Measurements from ENCODE around the gene ROBO4. TPM values are rescaled to one million over a fixed set of nuclear protein-coding genes. Genes with fewer than 3 reads are reported as not detected.
A peak's percentile ranks its signal among the peaks of the same experiment; 100 is the strongest.

The ROBO4 gene
- total and polyA plus RNA-seq, 2 of the 13 experiments (the other 11 are each of a cell fraction or from before 2014, with no cell fraction given) = 0.07 to 1.1 TPM

DNA sequence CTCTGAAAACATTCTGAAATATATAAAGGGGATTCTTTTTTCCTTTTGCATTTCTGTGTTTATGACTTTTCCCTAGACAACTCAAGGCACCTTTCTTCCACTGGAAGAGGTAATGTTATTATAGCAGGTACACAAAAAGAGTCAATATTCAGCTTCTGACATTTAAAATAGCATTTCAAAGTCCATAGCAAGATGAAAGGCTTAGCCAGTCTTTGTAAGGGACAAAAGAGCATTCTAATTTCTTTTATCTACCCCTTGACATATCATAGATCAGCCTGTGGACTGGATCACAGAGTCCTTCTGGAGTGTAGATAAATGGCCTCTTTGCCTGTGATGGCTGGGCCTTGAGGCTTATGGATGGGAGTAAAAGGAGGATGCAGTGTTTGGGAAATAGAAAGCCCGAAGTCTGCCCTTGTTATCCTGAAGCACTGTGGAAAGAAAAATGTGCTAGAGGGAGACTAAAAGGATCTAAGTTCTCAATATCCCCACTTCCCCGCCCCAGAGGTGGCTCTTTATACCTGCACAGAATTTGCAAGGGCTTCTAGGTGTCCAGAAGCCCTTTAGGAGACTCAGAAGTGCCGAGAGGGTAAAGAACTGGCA, 39.8 kb upstream of the ROBO4 start (continued):
- TF ChIP-seq, protein P1, sequence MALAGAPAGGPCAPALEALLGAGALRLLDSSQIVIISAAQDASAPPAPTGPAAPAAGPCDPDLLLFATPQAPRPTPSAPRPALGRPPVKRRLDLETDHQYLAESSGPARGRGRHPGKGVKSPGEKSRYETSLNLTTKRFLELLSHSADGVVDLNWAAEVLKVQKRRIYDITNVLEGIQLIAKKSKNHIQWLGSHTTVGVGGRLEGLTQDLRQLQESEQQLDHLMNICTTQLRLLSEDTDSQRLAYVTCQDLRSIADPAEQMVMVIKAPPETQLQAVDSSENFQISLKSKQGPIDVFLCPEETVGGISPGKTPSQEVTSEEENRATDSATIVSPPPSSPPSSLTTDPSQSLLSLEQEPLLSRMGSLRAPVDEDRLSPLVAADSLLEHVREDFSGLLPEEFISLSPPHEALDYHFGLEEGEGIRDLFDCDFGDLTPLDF (CRISPR knock-in tag; IDR thresholded peaks at IDR 0.05) = no peak
- TF ChIP-seq ZNF703 (CRISPR knock-in tag; IDR thresholded peaks at IDR 0.05; ENCODE audit: borderline replicate concordance) = no peak
- TF ChIP-seq THAP7 (CRISPR knock-in tag; IDR thresholded peaks at IDR 0.05) = no peak
- TF ChIP-seq NBN (conservative IDR thresholded peaks at IDR 0.05) = no peak
- TF ChIP-seq ZNF12 (CRISPR knock-in tag; IDR thresholded peaks at IDR 0.05) = no peak
- TF ChIP-seq TRAFD1 (CRISPR knock-in tag; IDR thresholded peaks at IDR 0.05; ENCODE audit: borderline replicate concordance) = no peak
- TF ChIP-seq, protein P2, sequence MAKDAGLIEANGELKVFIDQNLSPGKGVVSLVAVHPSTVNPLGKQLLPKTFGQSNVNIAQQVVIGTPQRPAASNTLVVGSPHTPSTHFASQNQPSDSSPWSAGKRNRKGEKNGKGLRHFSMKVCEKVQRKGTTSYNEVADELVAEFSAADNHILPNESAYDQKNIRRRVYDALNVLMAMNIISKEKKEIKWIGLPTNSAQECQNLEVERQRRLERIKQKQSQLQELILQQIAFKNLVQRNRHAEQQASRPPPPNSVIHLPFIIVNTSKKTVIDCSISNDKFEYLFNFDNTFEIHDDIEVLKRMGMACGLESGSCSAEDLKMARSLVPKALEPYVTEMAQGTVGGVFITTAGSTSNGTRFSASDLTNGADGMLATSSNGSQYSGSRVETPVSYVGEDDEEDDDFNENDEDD (CRISPR knock-in tag; IDR thresholded peaks at IDR 0.05; ENCODE audit: borderline replicate concordance) = no peak
- TF ChIP-seq PHF21A (CRISPR knock-in tag; IDR thresholded peaks at IDR 0.05) = peak; percentile 36; the same call in 1 of the 2 replicates
- TF ChIP-seq, protein P3, sequence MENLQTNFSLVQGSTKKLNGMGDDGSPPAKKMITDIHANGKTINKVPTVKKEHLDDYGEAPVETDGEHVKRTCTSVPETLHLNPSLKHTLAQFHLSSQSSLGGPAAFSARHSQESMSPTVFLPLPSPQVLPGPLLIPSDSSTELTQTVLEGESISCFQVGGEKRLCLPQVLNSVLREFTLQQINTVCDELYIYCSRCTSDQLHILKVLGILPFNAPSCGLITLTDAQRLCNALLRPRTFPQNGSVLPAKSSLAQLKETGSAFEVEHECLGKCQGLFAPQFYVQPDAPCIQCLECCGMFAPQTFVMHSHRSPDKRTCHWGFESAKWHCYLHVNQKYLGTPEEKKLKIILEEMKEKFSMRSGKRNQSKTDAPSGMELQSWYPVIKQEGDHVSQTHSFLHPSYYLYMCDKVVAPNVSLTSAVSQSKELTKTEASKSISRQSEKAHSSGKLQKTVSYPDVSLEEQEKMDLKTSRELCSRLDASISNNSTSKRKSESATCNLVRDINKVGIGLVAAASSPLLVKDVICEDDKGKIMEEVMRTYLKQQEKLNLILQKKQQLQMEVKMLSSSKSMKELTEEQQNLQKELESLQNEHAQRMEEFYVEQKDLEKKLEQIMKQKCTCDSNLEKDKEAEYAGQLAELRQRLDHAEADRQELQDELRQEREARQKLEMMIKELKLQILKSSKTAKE (CRISPR knock-in tag; IDR thresholded peaks at IDR 0.05; ENCODE audit: borderline replicate concordance) = no peak
- no peak for TF ChIP-seq HOXA7 (CRISPR knock-in tag; IDR thresholded peaks at IDR 0.05)
- TF ChIP-seq SPEN (CRISPR knock-in tag; IDR thresholded peaks at IDR 0.05; ENCODE audit: low read depth) = no peak
- TF ChIP-seq, protein P4, sequence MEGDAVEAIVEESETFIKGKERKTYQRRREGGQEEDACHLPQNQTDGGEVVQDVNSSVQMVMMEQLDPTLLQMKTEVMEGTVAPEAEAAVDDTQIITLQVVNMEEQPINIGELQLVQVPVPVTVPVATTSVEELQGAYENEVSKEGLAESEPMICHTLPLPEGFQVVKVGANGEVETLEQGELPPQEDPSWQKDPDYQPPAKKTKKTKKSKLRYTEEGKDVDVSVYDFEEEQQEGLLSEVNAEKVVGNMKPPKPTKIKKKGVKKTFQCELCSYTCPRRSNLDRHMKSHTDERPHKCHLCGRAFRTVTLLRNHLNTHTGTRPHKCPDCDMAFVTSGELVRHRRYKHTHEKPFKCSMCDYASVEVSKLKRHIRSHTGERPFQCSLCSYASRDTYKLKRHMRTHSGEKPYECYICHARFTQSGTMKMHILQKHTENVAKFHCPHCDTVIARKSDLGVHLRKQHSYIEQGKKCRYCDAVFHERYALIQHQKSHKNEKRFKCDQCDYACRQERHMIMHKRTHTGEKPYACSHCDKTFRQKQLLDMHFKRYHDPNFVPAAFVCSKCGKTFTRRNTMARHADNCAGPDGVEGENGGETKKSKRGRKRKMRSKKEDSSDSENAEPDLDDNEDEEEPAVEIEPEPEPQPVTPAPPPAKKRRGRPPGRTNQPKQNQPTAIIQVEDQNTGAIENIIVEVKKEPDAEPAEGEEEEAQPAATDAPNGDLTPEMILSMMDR (CRISPR knock-in tag; IDR thresholded peaks at IDR 0.05) = no peak
- TF ChIP-seq FOXA1 (IDR thresholded peaks at IDR 0.05) = no peak
- no peak for TF ChIP-seq FOXA1 (CRISPR knock-in tag; IDR thresholded peaks at IDR 0.05)
- TF ChIP-seq CC2D1A (CRISPR knock-in tag; IDR thresholded peaks at IDR 0.05) = no peak
- no peak for TF ChIP-seq ZNF75D (CRISPR knock-in tag; IDR thresholded peaks at IDR 0.05; ENCODE audit: borderline replicate concordance)
- TF ChIP-seq ZBTB33 (CRISPR knock-in tag; IDR thresholded peaks at IDR 0.05) = no peak
- TF ChIP-seq ZNF136 (CRISPR knock-in tag; IDR thresholded peaks at IDR 0.05; ENCODE audit: low read depth) = no peak
- no peak for TF ChIP-seq ZSCAN29 (CRISPR knock-in tag; conservative IDR thresholded peaks at IDR 0.05)

All from HepG2 (cell line).